Mucosa of gallbladder (tissue), 1 donor: Measurements from ENCODE around the gene GJD3. TPM values are rescaled to one million over a fixed set of nuclear protein-coding genes. Genes with fewer than 3 reads are reported as not detected.

ENCODE experiments used
- DNase-seq: peaks from one replicate; pipeline ENCODE4 v3.0.0-alpha.2; 2020; ENCODE audit warnings: low spot score
- total RNA-seq: library from RNA; stranded (reverse); gene quantifications from one replicate; pipeline ENCODE4 v1.2.1, GENCODE V29; 2021
- donor health status: DM: no; HTN: no; CAD: no.

GJD3 gene
- total RNA-seq, 1 donor from 2014 or later: 1.9 TPM

- no peak for DNase-seq
Observed at GRCh38 chr17:40323391-40324381, 40.9 kb downstream of the GJD3 start.

- peak; percentile 82 for DNase-seq
Observed at GRCh38 chr17:40322358-40323315, 41.9 kb downstream of the GJD3 start.

GRCh38 chr17:40321961-40322357 lies 42.6 kb downstream of the GJD3 start:
- DNase-seq: no peak

- DNase-seq: no peak
Observed at GRCh38 chr17:40321524-40321929, 43.0 kb downstream of the GJD3 start.

- DNase-seq: no peak
Observed at GRCh38 chr17:40320756-40321523, 43.6 kb downstream of the GJD3 start.

GRCh38 chr17:40319651-40320540 lies 44.6 kb downstream of the GJD3 start:
- no peak for DNase-seq

- no peak for DNase-seq
Observed at GRCh38 chr17:40318830-40319391, 45.6 kb downstream of the GJD3 start.

- DNase-seq: peak; percentile 94
Observed at GRCh38 chr17:40317880-40318829, 46.4 kb downstream of the GJD3 start.

- no peak for DNase-seq
Observed at GRCh38 chr17:40317345-40317873, 47.1 kb downstream of the GJD3 start.

GRCh38 chr17:40316571-40317344 lies 47.8 kb downstream of the GJD3 start:
- peak; percentile 70 for DNase-seq

GRCh38 chr17:40315678-40316570 lies 48.6 kb downstream of the GJD3 start:
- no peak for DNase-seq

- no peak for DNase-seq
Observed at GRCh38 chr17:40315206-40315605, 49.3 kb downstream of the GJD3 start.

GRCh38 chr17:40314584-40314956 lies 50.0 kb downstream of the GJD3 start:
- DNase-seq: peak; percentile 94

- DNase-seq: no peak
Observed at GRCh38 chr17:40313668-40314583, 50.6 kb downstream of the GJD3 start.
